ENCODE data around the gene RGS18. TPM values are rescaled to one million over a fixed set of nuclear protein-coding genes. Genes with fewer than 3 reads are reported as not detected.
"Not testable (repeated sequence)": the region's sequence is repeated elsewhere in the genome, so short reads cannot be mapped to it uniquely, and the experiment has no call there.

The RGS18 gene
- total RNA-seq, 2 donors from 2014 or later: 1.8 to 6.1 TPM

DNA sequence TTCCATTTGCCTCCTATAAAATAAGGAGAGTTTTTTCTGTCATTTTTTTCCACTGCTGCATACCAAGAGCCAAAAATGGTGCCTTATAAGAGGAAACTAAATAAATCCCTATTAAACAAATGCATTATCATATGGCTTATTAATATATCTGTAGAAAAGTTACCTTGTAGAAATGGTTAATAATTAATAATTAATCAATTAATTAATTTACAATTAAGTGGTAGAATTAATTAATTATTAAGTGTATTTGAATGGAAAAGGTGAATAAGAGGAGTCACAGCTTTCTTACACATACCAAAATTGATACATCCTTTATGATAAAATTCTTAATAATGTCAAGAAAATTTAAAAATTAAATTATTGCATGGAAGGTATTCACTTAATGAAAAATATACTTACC lies 35.6 kb upstream of the RGS18 start:
- no peak overlapping the region for H3K27ac ChIP-seq
- H3K36me3 ChIP-seq: no peaks in the 10 kb centered on the region
- H3K27me3 ChIP-seq (replicated peaks; ENCODE audit: insufficient read depth): no peaks in the 10 kb centered on the region
- no peaks in the 10 kb centered on the region for H3K9me3 ChIP-seq
- ATAC-seq (ENCODE audit: insufficient number of reproducible peaks, low FRiP score, low read depth) (no peak), DNase-seq (ENCODE audit: low spot score) (no peak)
- TF ChIP-seq, protein P1, sequence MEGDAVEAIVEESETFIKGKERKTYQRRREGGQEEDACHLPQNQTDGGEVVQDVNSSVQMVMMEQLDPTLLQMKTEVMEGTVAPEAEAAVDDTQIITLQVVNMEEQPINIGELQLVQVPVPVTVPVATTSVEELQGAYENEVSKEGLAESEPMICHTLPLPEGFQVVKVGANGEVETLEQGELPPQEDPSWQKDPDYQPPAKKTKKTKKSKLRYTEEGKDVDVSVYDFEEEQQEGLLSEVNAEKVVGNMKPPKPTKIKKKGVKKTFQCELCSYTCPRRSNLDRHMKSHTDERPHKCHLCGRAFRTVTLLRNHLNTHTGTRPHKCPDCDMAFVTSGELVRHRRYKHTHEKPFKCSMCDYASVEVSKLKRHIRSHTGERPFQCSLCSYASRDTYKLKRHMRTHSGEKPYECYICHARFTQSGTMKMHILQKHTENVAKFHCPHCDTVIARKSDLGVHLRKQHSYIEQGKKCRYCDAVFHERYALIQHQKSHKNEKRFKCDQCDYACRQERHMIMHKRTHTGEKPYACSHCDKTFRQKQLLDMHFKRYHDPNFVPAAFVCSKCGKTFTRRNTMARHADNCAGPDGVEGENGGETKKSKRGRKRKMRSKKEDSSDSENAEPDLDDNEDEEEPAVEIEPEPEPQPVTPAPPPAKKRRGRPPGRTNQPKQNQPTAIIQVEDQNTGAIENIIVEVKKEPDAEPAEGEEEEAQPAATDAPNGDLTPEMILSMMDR (IDR thresholded peaks at IDR 0.05): no peak
- no peaks in the 10 kb centered on the region for H3K4me1 ChIP-seq (ENCODE audit: control insufficient read depth in 1 of 2, low read depth in 2 of 2)
- H3K4me3 ChIP-seq: no peak overlapping the region

DNA sequence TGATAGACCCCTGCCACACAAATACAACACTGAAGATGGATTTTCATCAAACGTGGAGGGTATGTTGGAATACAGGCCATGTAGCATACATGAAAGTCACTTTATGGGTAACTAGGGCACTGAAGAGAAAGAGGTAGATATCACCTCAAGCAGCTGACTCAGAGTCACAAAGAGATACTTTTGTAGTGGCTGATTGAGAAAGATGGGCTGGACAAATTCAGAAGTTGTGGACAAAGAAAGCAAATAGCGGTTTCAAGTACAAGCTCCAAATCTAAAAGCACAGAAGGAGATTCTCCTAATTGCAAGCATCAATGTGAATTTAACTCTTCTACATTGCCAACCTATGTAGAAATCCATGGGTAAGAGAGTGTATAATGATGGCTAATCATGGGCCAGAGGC lies 35.0 kb upstream of the RGS18 start:
- Histone ChIP-seq H3K27ac (no peak overlapping the region), H3K9me3 (no peaks in the 10 kb centered on the region), H3K4me3 (no peak overlapping the region), H3K36me3 (no peaks in the 10 kb centered on the region), H3K27me3 (replicated peaks; ENCODE audit: insufficient read depth) (no peaks in the 10 kb centered on the region), H3K4me1 (ENCODE audit: control insufficient read depth in 1 of 2, low read depth in 2 of 2) (no peaks in the 10 kb centered on the region)
- no peak for ATAC-seq (ENCODE audit: insufficient number of reproducible peaks, low FRiP score, low read depth)
- TF ChIP-seq, protein P1 (IDR thresholded peaks at IDR 0.05): no peak
- DNase-seq (ENCODE audit: low spot score): no peak

DNA sequence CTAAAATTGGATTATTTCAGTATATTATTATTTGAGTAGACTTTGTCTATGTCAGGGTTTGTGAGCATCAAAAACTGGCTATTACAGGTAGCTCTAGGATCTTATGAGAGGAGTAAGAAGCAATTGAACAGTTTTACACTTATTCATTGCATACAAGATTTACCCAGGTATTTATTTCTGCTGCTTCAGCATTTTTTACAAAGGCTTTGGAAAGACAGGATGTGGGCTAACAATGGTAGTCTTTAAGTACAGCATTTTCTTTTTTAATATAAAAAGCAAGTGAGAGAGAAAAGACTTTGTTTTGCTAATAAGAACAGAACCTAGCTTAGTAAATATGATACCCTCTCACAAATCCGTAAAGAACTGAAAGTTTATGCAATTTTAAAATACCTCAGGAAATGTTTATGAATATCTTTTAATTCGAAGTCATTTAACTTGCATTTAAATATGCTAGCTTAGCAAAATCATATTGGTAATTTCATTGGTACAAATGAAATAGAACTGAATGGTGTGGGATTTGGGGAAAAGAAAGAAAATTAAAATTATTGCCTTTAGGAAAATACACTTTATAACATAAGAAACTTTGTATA lies 32.1 kb upstream of the RGS18 start:
- Histone ChIP-seq H3K4me1 (ENCODE audit: control insufficient read depth in 1 of 2, low read depth in 2 of 2) (no peaks in the 10 kb centered on the region), H3K4me3 (no peak overlapping the region), H3K9me3 (no peaks in the 10 kb centered on the region), H3K27ac (no peak overlapping the region), H3K36me3 (no peaks in the 10 kb centered on the region), H3K27me3 (replicated peaks; ENCODE audit: insufficient read depth) (no peaks in the 10 kb centered on the region)
- TF ChIP-seq, protein P1 (IDR thresholded peaks at IDR 0.05): no peak
- ATAC-seq (ENCODE audit: insufficient number of reproducible peaks, low FRiP score, low read depth) (no peak), DNase-seq (ENCODE audit: low spot score) (no peak)

DNA sequence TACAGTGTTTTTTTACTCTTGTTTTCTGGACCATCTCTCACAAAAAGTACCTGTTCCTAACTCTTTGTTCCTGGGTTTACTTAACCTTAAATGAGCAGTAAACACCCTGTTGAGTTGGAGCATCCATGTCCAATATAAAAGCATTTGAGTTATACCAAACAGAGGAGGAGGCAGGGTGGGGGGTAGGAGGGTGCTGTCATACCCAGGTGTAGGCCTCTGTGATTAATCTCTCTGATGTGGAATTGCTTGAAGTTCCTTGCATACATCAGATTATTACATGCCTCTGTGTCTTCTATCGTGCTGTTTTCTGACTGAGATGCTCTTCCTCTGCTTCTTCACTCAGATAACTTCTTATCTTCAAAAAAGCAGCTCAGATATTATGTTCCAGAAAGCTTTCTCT lies 28.1 kb upstream of the RGS18 start:
- Histone ChIP-seq H3K27ac (no peak overlapping the region), H3K4me1 (ENCODE audit: control insufficient read depth in 1 of 2, low read depth in 2 of 2) (no peaks in the 10 kb centered on the region), H3K9me3 (no peaks in the 10 kb centered on the region), H3K27me3 (replicated peaks; ENCODE audit: insufficient read depth) (no peaks in the 10 kb centered on the region), H3K4me3 (no peak overlapping the region), H3K36me3 (no peaks in the 10 kb centered on the region)
- TF ChIP-seq, protein P1 (IDR thresholded peaks at IDR 0.05): no peak
- ATAC-seq (ENCODE audit: insufficient number of reproducible peaks, low FRiP score, low read depth) (no peak), DNase-seq (ENCODE audit: low spot score) (no peak)

DNA sequence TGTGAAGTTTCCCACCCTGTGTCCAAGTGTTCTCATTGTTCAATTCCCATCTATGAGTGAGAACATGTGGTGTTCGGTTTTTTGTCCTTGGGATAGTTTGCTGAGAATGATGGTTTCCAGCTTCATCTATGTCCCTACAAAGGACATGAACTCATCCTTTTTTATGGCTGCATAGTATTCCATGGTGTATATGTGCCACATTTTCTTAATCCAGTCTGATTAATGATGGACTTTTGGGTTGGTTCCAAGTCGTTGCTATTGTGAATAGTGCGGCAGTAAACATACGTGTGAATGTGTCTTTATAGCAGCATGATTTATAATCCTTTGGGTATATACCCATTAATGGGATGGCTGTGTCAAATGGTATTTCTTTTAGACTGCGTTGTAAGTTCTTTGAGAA lies 27.4 kb upstream of the RGS18 start:
- not testable (repeated sequence) for H3K4me3 ChIP-seq; H3K27ac ChIP-seq; H3K4me1 ChIP-seq (ENCODE audit: control insufficient read depth in 1 of 2, low read depth in 2 of 2); ATAC-seq (ENCODE audit: insufficient number of reproducible peaks, low FRiP score, low read depth); H3K9me3 ChIP-seq; H3K36me3 ChIP-seq; H3K27me3 ChIP-seq (replicated peaks; ENCODE audit: insufficient read depth); DNase-seq (ENCODE audit: low spot score)

DNA sequence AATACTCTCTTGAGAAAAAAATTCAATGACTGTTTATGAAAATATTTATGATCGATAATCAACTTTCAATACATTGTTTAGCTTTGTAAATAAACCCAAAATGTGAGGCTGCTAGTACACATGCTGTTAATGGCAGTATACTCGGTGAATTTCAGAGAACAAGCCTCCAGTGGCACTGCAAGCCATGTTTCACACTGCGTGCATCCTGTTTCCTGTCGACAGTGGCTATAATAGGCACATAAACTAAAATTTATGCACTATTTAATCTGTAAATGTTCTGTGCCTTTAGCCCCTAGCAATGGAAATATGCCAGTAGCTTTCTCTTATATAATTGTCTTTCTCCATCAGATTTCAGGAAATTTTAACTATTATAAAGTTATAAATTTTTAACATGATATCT lies 26.3 kb upstream of the RGS18 start:
- Histone ChIP-seq H3K36me3 (no peaks in the 10 kb centered on the region), H3K27ac (no peak overlapping the region), H3K4me1 (ENCODE audit: control insufficient read depth in 1 of 2, low read depth in 2 of 2) (no peaks in the 10 kb centered on the region), H3K4me3 (no peak overlapping the region), H3K9me3 (no peaks in the 10 kb centered on the region), H3K27me3 (replicated peaks; ENCODE audit: insufficient read depth) (no peaks in the 10 kb centered on the region)
- TF ChIP-seq, protein P1 (IDR thresholded peaks at IDR 0.05): no peak
- ATAC-seq (ENCODE audit: insufficient number of reproducible peaks, low FRiP score, low read depth): no peak
- no peak for DNase-seq (ENCODE audit: low spot score)
